IMR-90 (cell line): ENCODE measurements around the gene STKLD1. TPM values are rescaled to one million over a fixed set of nuclear protein-coding genes. Genes with fewer than 3 reads are reported as not detected.

Experiments used
- ATAC-seq: fragments of 200-7000 bp; cut with Tn5 transposase; 2 replicates; pipeline ENCODE4 v1.9.1; 2020; ENCODE audit warnings: low read depth, mild to moderate bottlenecking, moderate library complexity
- BruUV-seq: library from RNA; stranded (reverse); fragments of 400-500 nt; replicated peaks from 2 replicates; lab custom pipeline; 2021; lab: Mats Ljungman, UMichigan
- CTCF ChIA-PET: fragments of 300-600 bp; formaldehyde crosslinking; extraction: SDS; loops from one replicate; lab custom pipeline; 2021; ENCODE audit warnings: antibody characterized with exemption; lab: Yijun Ruan, JAX
- POLR2A ChIA-PET: fragments of 300-600 bp; sonication (Branson Sonifier 250); formaldehyde crosslinking; loops from one replicate; lab custom pipeline; 2022; ENCODE audit warnings: antibody characterized with exemption; ENCODE audit not compliant: unreplicated experiment; lab: Charles Lee
- DNase-seq: peaks from one replicate; pipeline ENCODE4 v3.0.0; 2013
- H2AFZ ChIP-seq: replicated peaks from 2 replicates; pipeline ENCODE3; 2013; ENCODE audit warnings: low read length, mild to moderate bottlenecking; ENCODE audit not compliant: poor library complexity
- H2AK5ac ChIP-seq: 2 replicates; pipeline ENCODE4 v1.6.1; 2013; ENCODE audit warnings: low read depth, low read length, inconsistent platforms
- H2AK9ac ChIP-seq: replicated peaks from 2 replicates; pipeline ENCODE3; 2013; ENCODE audit warnings: mild to moderate bottlenecking, low read depth, low read length, moderate library complexity; ENCODE audit not compliant: poor library complexity
- H2BK120ac ChIP-seq: 2 replicates; pipeline ENCODE4 v1.6.1; 2013; ENCODE audit warnings: low read depth, low read length, inconsistent platforms
- H2BK15ac ChIP-seq: 3 replicates; pipeline ENCODE4 v1.6.1; 2013; ENCODE audit warnings: low read depth, low read length, inconsistent platforms
- H2BK20ac ChIP-seq: 2 replicates; pipeline ENCODE4 v1.6.1; 2013; ENCODE audit warnings: low read depth, mild to moderate bottlenecking, inconsistent platforms, low read length, moderate library complexity
- H2BK5ac ChIP-seq: 2 replicates; pipeline ENCODE4 v1.6.1; 2013; ENCODE audit warnings: mild to moderate bottlenecking, low read depth, low read length, inconsistent platforms; ENCODE audit not compliant: poor library complexity, severe bottlenecking
- H3K14ac ChIP-seq: replicated peaks from 2 replicates; pipeline ENCODE4 v1.6.1; 2013; ENCODE audit warnings: low read depth, low read length, inconsistent platforms
- H3K18ac ChIP-seq: 2 replicates; pipeline ENCODE4 v1.6.1; 2013; ENCODE audit warnings: low read depth, low read length, control low read depth
- H3K23ac ChIP-seq: 2 replicates; pipeline ENCODE4 v1.6.1; 2013; ENCODE audit warnings: low read depth, low read length, inconsistent platforms
- H3K27ac ChIP-seq: 2 replicates; pipeline ENCODE4 v1.5.1; 2013; ENCODE audit warnings: mild to moderate bottlenecking, control low read depth, low read length; ENCODE audit not compliant: insufficient read depth
- H3K27me3 ChIP-seq: 2 replicates; pipeline ENCODE4 v1.6.1; 2013; ENCODE audit warnings: low read length; ENCODE audit not compliant: control insufficient read depth, insufficient read depth
- H3K36me3 ChIP-seq: 2 replicates; pipeline ENCODE4 v1.6.1; 2013; ENCODE audit warnings: low read length, mixed read lengths; ENCODE audit not compliant: control insufficient read depth, insufficient read depth
- H3K4ac ChIP-seq: 2 replicates; pipeline ENCODE4 v1.6.1; 2013; ENCODE audit warnings: low read depth, low read length, inconsistent platforms
- H3K4me1 ChIP-seq: 2 replicates; pipeline ENCODE4 v1.6.1; 2013; ENCODE audit warnings: low read length, mixed read lengths; ENCODE audit not compliant: control insufficient read depth, insufficient read depth
- H3K4me2 ChIP-seq: 2 replicates; pipeline ENCODE4 v1.6.1; 2013; ENCODE audit warnings: low read depth, mild to moderate bottlenecking, control low read depth, low read length, moderate library complexity
- H3K4me3 ChIP-seq: 2 replicates; pipeline ENCODE4 v1.5.1; 2013; ENCODE audit warnings: low read depth, mild to moderate bottlenecking, control low read depth, low read length, moderate library complexity; ENCODE audit not compliant: insufficient read depth
- H3K56ac ChIP-seq: 2 replicates; pipeline ENCODE4 v1.6.1; 2013; ENCODE audit warnings: low read length, inconsistent platforms; ENCODE audit not compliant: insufficient read depth; ENCODE audit errors: extremely low read depth
- H3K79me1 ChIP-seq, 2 experiments: 2 replicates each; pipeline ENCODE4 v1.6.1; 2013; ENCODE audit warnings: low read length in 2 of 2, inconsistent platforms in 1 of 2, low read depth in 1 of 2
- H3K9ac ChIP-seq: 2 replicates; pipeline ENCODE4 v1.6.1; 2013; ENCODE audit warnings: low read depth, low read length, control low read depth
- H3K9me1 ChIP-seq: 2 replicates; pipeline ENCODE4 v1.6.1; 2013; ENCODE audit warnings: low read length, inconsistent platforms; ENCODE audit not compliant: insufficient read depth
- H3K9me3 ChIP-seq: 2 replicates; pipeline ENCODE4 v1.6.1; 2013; ENCODE audit warnings: low read length; ENCODE audit not compliant: control insufficient read depth, insufficient read depth
- H4K20me1 ChIP-seq: 2 replicates; pipeline ENCODE4 v1.6.1; 2013; ENCODE audit warnings: low read length, inconsistent platforms; ENCODE audit not compliant: insufficient read depth
- H4K5ac ChIP-seq: 2 replicates; pipeline ENCODE4 v1.6.1; 2013; ENCODE audit warnings: mild to moderate bottlenecking, low read depth, low read length, control low read depth
- H4K8ac ChIP-seq, 2 experiments: 2 replicates each; pipeline ENCODE4 v1.6.1; 2013; ENCODE audit warnings: low read depth in 2 of 2, low read length in 2 of 2, control low read depth in 1 of 2, inconsistent platforms in 1 of 2
- H4K91ac ChIP-seq: 2 replicates; pipeline ENCODE4 v1.6.1; 2013; ENCODE audit warnings: low read depth, low read length, inconsistent platforms; ENCODE audit not compliant: insufficient read depth
- NFE2L2 ChIP-seq: fragments of 150-350 bp; IDR thresholded peaks from 2 replicates; pipeline ENCODE4 v1.6.1; 2016; ENCODE audit warnings: low read depth, mild to moderate bottlenecking, low read length
- WGBS, 2 experiments: methylation state at CpG; one replicate each; pipeline versions ENCODE4 v1.1.5 to v1.1.7; 2013; ENCODE audit warnings: missing lambda C conversion rate in 2 of 2; ENCODE audit not compliant: insufficient read length in 1 of 2; ENCODE audit errors: extremely low coverage in 2 of 2; 5-methylcytosine and 5-hydroxymethylcytosine counted together
- dilution Hi-C: fragments of 300-500 bp; cut with HindIII; formaldehyde crosslinking; loops from one replicate; pipeline ENCODE4 v1.14.3; 2018; ENCODE audit warnings: low sequenced_read_pairs; ENCODE audit not compliant: unreplicated experiment
- in situ Hi-C: fragments of 300-500 bp; cut with MboI; formaldehyde crosslinking; loops from 3 replicates; pipeline ENCODE4 v1.14.3; 2019; ENCODE audit warnings: low sequenced_read_pairs, inconsistent platforms, mixed read lengths
- intact Hi-C: fragments of 100-400 bp; cut with micrococcal nuclease; formaldehyde crosslinking; loops from 2 replicates; pipeline ENCODE4 v1.10.0; 2022
- polyA plus RNA-seq, 3 experiments: library from polyadenylated mRNA; depleted of rRNA; stranded (reverse); fragments of >200 nt; gene quantifications; 2 replicates each; pipeline ENCODE4 v1.2.3, GENCODE V29; 2012; ENCODE audit warnings: low replicate concordance in 1 of 3
- total RNA-seq: library from RNA; depleted of rRNA; stranded (reverse); fragments of >200 nt; gene quantifications from 2 replicates; pipeline ENCODE4 v1.2.3, GENCODE V29; 2012

Gene STKLD1
- total and polyA plus RNA-seq, 2 of the 4 experiments (the other 2 are of a cell fraction) = 0.54 to 0.65 TPM

- dilution Hi-C loops = no loop called here
- in situ Hi-C loops = no loop called here
- no peak overlapping the region for H2AK5ac ChIP-seq
- H3K4me3 ChIP-seq = no peak overlapping the region
- DNase-seq (no peak), ATAC-seq (no peak)
- no peak overlapping the region for H4K5ac ChIP-seq
- no peak overlapping the region for H2BK15ac ChIP-seq
- H3K9ac ChIP-seq = no peak overlapping the region
- no peak overlapping the region for H3K27ac ChIP-seq
- ChIA-PET CTCF (no interaction called here), POLR2A (no interaction called here)
- no peaks in the 10 kb centered on the region; the same call in 1 of the 2 replicates for H4K20me1 ChIP-seq
- H3K36me3 ChIP-seq = no peaks in the 10 kb centered on the region
- no peak overlapping the region for H2AFZ ChIP-seq
- H3K4me1 ChIP-seq = no peaks in the 10 kb centered on the region
- H4K91ac ChIP-seq = no peak overlapping the region
- H3K4me2 ChIP-seq = no peak overlapping the region
- H3K79me1 ChIP-seq = no peaks in the 10 kb centered on the region
- H2BK120ac ChIP-seq = no peak overlapping the region
- H4K8ac ChIP-seq = no peak overlapping the region
- no peak overlapping the region for H2BK20ac ChIP-seq
- H3K27me3 ChIP-seq = no peaks in the 10 kb centered on the region
- no CpG with 5 or more reads among the region's 17 CpGs for WGBS, 2 experiments
- no peaks in the 10 kb centered on the region for H3K9me1 ChIP-seq
- intact Hi-C loops = no loop called here
- H3K18ac ChIP-seq = no peak overlapping the region
- H3K56ac ChIP-seq = no peak overlapping the region
- no TSS peak for BruUV-seq
- H3K9me3 ChIP-seq = no peaks in the 10 kb centered on the region
- no peak overlapping the region for H3K14ac ChIP-seq
- no peak overlapping the region for H3K23ac ChIP-seq
- no peak overlapping the region for H2AK9ac ChIP-seq
- no peak overlapping the region for H2BK5ac ChIP-seq
- TF ChIP-seq NFE2L2 = no peak
- H3K4ac ChIP-seq = no peak overlapping the region
Observed at GRCh38 chr9:133384736-133385321, 8.7 kb downstream of the STKLD1 start.
